ENCODE data around the gene LONP2. TPM values are rescaled to one million over a fixed set of nuclear protein-coding genes. Genes with fewer than 3 reads are reported as not detected.

Gene LONP2
- total and polyA plus RNA-seq, 2 experiments from 2014 or later = 12.4 to 25.2 TPM

DNA sequence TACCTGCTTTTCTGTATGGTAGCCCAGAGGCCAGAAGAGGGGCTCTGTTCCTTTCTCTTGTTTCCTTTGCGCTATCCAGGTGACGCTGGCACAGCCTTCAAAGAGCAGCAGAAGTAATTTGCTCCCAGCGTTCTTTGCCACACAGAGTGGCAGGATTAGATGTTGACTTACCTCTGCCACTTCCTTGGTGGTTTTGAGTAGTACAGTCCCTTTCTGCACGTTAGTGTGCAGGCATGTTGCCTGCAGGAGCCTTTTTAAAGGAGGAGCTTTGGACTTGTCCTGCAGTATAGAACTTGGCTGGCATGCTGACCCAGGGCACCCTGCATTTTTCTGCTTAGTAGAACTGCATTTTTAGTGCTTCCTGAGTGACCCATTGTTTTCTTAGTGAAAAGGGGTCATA is 3.2 kb downstream of the LONP2 start, which contains the start of gene ABCC11 (continued):
- TF ChIP-seq, protein P1, sequence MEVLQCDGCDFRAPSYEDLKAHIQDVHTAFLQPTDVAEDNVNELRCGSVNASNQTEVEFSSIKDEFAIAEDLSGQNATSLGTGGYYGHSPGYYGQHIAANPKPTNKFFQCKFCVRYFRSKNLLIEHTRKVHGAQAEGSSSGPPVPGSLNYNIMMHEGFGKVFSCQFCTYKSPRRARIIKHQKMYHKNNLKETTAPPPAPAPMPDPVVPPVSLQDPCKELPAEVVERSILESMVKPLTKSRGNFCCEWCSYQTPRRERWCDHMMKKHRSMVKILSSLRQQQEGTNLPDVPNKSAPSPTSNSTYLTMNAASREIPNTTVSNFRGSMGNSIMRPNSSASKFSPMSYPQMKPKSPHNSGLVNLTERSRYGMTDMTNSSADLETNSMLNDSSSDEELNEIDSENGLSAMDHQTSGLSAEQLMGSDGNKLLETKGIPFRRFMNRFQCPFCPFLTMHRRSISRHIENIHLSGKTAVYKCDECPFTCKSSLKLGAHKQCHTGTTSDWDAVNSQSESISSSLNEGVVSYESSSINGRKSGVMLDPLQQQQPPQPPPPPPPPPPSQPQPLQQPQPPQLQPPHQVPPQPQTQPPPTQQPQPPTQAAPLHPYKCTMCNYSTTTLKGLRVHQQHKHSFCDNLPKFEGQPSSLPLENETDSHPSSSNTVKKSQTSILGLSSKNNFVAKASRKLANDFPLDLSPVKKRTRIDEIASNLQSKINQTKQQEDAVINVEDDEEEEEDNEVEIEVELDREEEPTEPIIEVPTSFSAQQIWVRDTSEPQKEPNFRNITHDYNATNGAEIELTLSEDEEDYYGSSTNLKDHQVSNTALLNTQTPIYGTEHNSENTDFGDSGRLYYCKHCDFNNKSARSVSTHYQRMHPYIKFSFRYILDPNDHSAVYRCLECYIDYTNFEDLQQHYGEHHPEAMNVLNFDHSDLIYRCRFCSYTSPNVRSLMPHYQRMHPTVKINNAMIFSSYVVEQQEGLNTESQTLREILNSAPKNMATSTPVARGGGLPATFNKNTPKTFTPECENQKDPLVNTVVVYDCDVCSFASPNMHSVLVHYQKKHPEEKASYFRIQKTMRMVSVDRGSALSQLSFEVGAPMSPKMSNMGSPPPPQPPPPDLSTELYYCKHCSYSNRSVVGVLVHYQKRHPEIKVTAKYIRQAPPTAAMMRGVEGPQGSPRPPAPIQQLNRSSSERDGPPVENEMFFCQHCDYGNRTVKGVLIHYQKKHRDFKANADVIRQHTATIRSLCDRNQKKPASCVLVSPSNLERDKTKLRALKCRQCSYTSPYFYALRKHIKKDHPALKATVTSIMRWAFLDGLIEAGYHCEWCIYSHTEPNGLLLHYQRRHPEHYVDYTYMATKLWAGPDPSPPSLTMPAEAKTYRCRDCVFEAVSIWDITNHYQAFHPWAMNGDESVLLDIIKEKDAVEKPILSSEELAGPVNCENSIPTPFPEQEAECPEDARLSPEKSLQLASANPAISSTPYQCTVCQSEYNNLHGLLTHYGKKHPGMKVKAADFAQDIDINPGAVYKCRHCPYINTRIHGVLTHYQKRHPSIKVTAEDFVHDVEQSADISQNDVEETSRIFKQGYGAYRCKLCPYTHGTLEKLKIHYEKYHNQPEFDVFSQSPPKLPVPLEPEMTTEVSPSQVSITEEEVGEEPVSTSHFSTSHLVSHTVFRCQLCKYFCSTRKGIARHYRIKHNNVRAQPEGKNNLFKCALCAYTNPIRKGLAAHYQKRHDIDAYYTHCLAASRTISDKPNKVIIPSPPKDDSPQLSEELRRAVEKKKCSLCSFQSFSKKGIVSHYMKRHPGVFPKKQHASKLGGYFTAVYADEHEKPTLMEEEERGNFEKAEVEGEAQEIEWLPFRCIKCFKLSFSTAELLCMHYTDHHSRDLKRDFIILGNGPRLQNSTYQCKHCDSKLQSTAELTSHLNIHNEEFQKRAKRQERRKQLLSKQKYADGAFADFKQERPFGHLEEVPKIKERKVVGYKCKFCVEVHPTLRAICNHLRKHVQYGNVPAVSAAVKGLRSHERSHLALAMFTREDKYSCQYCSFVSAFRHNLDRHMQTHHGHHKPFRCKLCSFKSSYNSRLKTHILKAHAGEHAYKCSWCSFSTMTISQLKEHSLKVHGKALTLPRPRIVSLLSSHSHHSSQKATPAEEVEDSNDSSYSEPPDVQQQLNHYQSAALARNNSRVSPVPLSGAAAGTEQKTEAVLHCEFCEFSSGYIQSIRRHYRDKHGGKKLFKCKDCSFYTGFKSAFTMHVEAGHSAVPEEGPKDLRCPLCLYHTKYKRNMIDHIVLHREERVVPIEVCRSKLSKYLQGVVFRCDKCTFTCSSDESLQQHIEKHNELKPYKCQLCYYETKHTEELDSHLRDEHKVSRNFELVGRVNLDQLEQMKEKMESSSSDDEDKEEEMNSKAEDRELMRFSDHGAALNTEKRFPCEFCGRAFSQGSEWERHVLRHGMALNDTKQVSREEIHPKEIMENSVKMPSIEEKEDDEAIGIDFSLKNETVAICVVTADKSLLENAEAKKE (CRISPR knock-in tag; IDR thresholded peaks at IDR 0.05) = no peak
- TF ChIP-seq EZH2phosphoT487 (IDR thresholded peaks at IDR 0.05; ENCODE audit: unreplicated experiment) = no peak

DNA sequence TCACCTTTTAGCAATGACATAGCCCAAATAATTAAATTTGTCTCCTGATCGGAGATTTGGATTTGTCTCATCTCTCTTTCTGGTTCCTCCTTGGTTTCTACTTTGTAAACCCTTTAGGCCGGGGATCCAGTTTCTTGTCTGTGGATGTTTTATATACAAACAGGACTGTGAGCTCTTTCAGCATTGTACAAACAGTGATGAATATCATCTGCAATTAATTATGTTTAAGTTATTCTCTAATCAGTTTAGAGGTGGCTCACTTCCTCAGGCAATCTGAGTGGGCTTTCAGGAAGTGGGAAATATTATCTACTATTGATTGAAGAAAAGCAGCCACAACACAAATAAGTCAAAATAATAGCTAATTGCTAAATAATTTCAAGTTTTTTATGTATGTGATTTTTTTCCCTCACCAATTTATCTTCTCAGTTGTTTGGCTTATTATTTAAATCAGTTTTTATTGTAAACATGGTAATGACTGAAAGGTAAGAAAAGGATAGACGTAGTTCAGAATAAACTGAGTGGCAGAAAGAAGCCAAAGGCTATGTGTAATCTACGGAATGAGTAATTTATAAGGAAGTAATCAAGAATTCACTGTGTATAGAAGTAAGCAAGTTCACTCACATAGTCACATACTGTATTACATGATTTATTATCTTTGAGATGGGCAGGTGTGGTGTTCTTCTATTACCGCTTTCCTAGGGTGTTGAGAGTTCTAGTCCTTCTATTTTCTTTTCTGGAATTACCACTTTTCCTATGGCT is 6.6 kb downstream of the LONP2 start:
- DNase-seq (ENCODE audit: low spot score) = no peak
- H3K27ac Mint-ChIP-seq = no peak overlapping the region
- no peaks in the 10 kb centered on the region for H3K27me3 Mint-ChIP-seq (ENCODE audit: insufficient read depth, low read depth, poor library complexity)
- no peak overlapping the region for H3K4me3 Mint-ChIP-seq
- Histone ChIP-seq H3K4me2 (no peak overlapping the region), H4K20me1 (replicated peaks; ENCODE audit: insufficient read depth) (no peaks in the 10 kb centered on the region), H3K27ac (ENCODE audit: low read depth) (no peak overlapping the region), H3F3A (replicated peaks; ENCODE audit: low read depth) (no peaks in the 10 kb centered on the region), H3K27me3 (ENCODE audit: insufficient read depth) (no peaks in the 10 kb centered on the region), H3K4me1 (ENCODE audit: insufficient read depth) (0 out of 2 replicates have a peak, but pooled peaks cover 4% of the 10 kb centered on the region), H3K79me2 (replicated peaks; ENCODE audit: insufficient read depth) (peaks cover 44% of the 10 kb centered on the region), H2AFZ (no peak overlapping the region), H3K4me3 (no peak overlapping the region), H3K9me2 (ENCODE audit: insufficient read depth) (no peaks in the 10 kb centered on the region), H3K36me3 (ENCODE audit: insufficient read depth) (no peaks in the 10 kb centered on the region)
- TF ChIP-seq NANOG (IDR thresholded peaks at IDR 0.05; ENCODE audit: borderline replicate concordance) (no peak), EZH2phosphoT487 (IDR thresholded peaks at IDR 0.05; ENCODE audit: unreplicated experiment) (no peak)
- H3K36me3 Mint-ChIP-seq (ENCODE audit: low read depth) = peaks cover 7% of the 10 kb centered on the region; the same call in 1 of the 3 replicates
- H3K9me3 Mint-ChIP-seq = no peaks in the 10 kb centered on the region
- no peak for ATAC-seq
- H3K4me1 Mint-ChIP-seq = no peaks in the 10 kb centered on the region; the same call in 2 of the 3 replicates

Measured in GM23338 (cell line).